ENCODE measurements around the gene SULT1E1.

SULT1E1 gene

DNA sequence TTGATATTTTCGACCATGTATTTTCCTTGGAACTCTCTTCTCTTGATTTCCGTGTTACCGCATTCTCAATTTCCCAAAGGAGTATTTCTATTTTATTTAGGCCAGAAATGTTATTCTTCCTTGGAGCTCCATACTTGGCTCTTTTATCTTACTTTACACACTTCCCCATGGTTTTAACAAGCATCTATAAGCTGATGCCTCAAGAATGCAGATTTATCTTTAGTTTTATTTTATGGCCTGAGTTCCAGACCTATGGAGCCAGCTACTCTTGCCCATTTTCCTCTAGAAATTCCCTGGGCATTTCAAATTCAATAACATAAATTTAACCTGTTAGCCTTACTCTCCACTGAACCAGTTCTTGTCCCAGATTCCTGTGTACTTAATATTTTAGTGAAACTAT, 43.7 kb downstream of the SULT1E1 start:
- Histone ChIP-seq H3K36me3 (replicated peaks; ENCODE audit: insufficient read depth, low read length) (no peaks in the 10 kb centered on the region), H3K27me3 (replicated peaks; ENCODE audit: insufficient read depth, low read length) (no peaks in the 10 kb centered on the region), H4K20me1 (ENCODE audit: insufficient read depth, low read length) (no peaks in the 10 kb centered on the region), H3K4me1 (ENCODE audit: low read length) (no peaks in the 10 kb centered on the region), H3F3A (ENCODE audit: insufficient read depth, low read length) (no peaks in the 10 kb centered on the region), H3K79me2 (ENCODE audit: low read length) (no peaks in the 10 kb centered on the region), H2AFZ (ENCODE audit: low read length) (no peak overlapping the region), H3K27ac (ENCODE audit: low read length) (no peak overlapping the region), H3K9ac (ENCODE audit: low read length) (no peak overlapping the region), H3K9me2 (replicated peaks; ENCODE audit: insufficient read depth, low read length) (no peaks in the 10 kb centered on the region), H3K4me2 (ENCODE audit: low read depth, low read length) (no peak overlapping the region), H3K9me3 (replicated peaks; ENCODE audit: insufficient read depth, low read length) (no peaks in the 10 kb centered on the region), H3K4me3 (ENCODE audit: low read length) (no peak overlapping the region)
- no peak for DNase-seq
- TF ChIP-seq EZH2 (optimal IDR thresholded peaks at IDR 0.05; ENCODE audit: low read depth, low read length): no peak
- TF ChIP-seq, protein P1, sequence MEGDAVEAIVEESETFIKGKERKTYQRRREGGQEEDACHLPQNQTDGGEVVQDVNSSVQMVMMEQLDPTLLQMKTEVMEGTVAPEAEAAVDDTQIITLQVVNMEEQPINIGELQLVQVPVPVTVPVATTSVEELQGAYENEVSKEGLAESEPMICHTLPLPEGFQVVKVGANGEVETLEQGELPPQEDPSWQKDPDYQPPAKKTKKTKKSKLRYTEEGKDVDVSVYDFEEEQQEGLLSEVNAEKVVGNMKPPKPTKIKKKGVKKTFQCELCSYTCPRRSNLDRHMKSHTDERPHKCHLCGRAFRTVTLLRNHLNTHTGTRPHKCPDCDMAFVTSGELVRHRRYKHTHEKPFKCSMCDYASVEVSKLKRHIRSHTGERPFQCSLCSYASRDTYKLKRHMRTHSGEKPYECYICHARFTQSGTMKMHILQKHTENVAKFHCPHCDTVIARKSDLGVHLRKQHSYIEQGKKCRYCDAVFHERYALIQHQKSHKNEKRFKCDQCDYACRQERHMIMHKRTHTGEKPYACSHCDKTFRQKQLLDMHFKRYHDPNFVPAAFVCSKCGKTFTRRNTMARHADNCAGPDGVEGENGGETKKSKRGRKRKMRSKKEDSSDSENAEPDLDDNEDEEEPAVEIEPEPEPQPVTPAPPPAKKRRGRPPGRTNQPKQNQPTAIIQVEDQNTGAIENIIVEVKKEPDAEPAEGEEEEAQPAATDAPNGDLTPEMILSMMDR (IDR thresholded peaks at IDR 0.05; ENCODE audit: low read length): no peak

DNA sequence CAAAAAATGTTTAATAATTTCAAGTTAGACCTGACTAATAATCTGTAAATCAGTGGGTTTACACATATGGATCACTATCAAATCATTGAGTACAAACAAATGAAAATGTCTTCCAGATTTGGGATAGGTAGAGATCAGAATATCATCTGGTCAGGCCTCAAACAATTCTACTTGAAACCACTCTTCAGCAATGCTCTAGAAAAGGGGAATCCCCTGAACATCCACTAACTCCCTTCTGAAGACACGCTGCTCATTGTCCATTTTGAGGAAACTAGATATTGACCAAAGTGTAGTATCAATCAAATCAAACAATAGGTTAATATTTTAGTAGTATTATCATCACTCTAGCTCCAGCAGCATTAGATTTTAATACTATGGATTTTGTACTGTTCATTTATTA, 46.3 kb downstream of the SULT1E1 start:
- TF ChIP-seq, protein P1 (IDR thresholded peaks at IDR 0.05; ENCODE audit: low read length): no peak
- TF ChIP-seq EZH2 (optimal IDR thresholded peaks at IDR 0.05; ENCODE audit: low read depth, low read length): no peak
- no peak for TF ChIP-seq EZH2phosphoT487 (IDR thresholded peaks at IDR 0.05; ENCODE audit: low read length)
- H3K4me2 ChIP-seq (ENCODE audit: low read depth, low read length): no peak overlapping the region
- no peak for DNase-seq
- no peaks in the 10 kb centered on the region for H4K20me1 ChIP-seq (ENCODE audit: insufficient read depth, low read length)
- no peaks in the 10 kb centered on the region for H3K79me2 ChIP-seq (ENCODE audit: low read length)
- H3F3A ChIP-seq (ENCODE audit: insufficient read depth, low read length): no peaks in the 10 kb centered on the region
- H3K27ac ChIP-seq (ENCODE audit: low read length): no peak overlapping the region
- H3K9me2 ChIP-seq (replicated peaks; ENCODE audit: insufficient read depth, low read length): no peaks in the 10 kb centered on the region
- no peaks in the 10 kb centered on the region for H3K36me3 ChIP-seq (replicated peaks; ENCODE audit: insufficient read depth, low read length)
- H3K27me3 ChIP-seq (replicated peaks; ENCODE audit: insufficient read depth, low read length): no peaks in the 10 kb centered on the region
- no peak overlapping the region for H3K4me3 ChIP-seq (ENCODE audit: low read length)
- H2AFZ ChIP-seq (ENCODE audit: low read length): no peak overlapping the region
- no peaks in the 10 kb centered on the region for H3K4me1 ChIP-seq (ENCODE audit: low read length)
- no peaks in the 10 kb centered on the region for H3K9me3 ChIP-seq (replicated peaks; ENCODE audit: insufficient read depth, low read length)
- no peak overlapping the region for H3K9ac ChIP-seq (ENCODE audit: low read length)

DNA sequence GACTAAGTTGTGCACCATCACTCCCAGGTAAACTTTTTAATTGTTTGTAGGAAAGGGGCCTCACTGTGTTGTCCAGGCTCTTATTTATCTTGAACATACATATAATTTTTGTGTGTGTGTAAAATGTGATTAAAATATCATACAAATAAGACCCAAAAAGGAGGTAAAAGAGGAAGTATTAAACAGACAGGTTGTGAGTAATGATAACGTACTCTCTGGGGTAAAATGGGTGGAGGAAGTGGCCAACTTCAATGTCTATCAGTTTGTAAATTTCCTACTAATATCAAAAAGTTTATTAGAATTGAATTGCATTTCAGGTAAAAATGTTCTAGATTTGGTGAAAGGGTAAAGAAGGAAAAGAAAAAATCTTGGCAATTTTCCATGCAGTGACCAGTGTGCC, 48.8 kb downstream of the SULT1E1 start:
- TF ChIP-seq EZH2phosphoT487 (IDR thresholded peaks at IDR 0.05; ENCODE audit: low read length) (no peak), EZH2 (optimal IDR thresholded peaks at IDR 0.05; ENCODE audit: low read depth, low read length) (no peak)
- TF ChIP-seq, protein P1 (IDR thresholded peaks at IDR 0.05; ENCODE audit: low read length): no peak
- H3K4me3 ChIP-seq (ENCODE audit: low read length): no peak overlapping the region

More for the DNA sequence above, 48.8 kb downstream of the SULT1E1 start:
- H3K9me3 ChIP-seq (replicated peaks; ENCODE audit: insufficient read depth, low read length): no peaks in the 10 kb centered on the region
- H3K4me1 ChIP-seq (ENCODE audit: low read length): no peaks in the 10 kb centered on the region
- no peaks in the 10 kb centered on the region for H4K20me1 ChIP-seq (ENCODE audit: insufficient read depth, low read length)
- no peak overlapping the region for H2AFZ ChIP-seq (ENCODE audit: low read length)
- no peak overlapping the region for H3K9ac ChIP-seq (ENCODE audit: low read length)
- DNase-seq: no peak
- no peak overlapping the region for H3K27ac ChIP-seq (ENCODE audit: low read length)
- no peaks in the 10 kb centered on the region for H3K79me2 ChIP-seq (ENCODE audit: low read length)
- no peaks in the 10 kb centered on the region for H3K9me2 ChIP-seq (replicated peaks; ENCODE audit: insufficient read depth, low read length)
- H3K36me3 ChIP-seq (replicated peaks; ENCODE audit: insufficient read depth, low read length): no peaks in the 10 kb centered on the region
- H3K27me3 ChIP-seq (replicated peaks; ENCODE audit: insufficient read depth, low read length): no peaks in the 10 kb centered on the region
- H3F3A ChIP-seq (ENCODE audit: insufficient read depth, low read length): no peaks in the 10 kb centered on the region
- no peak overlapping the region for H3K4me2 ChIP-seq (ENCODE audit: low read depth, low read length)
